Measurements from ENCODE around the gene CEACAM16. TPM values are rescaled to one million over a fixed set of nuclear protein-coding genes. Genes with fewer than 3 reads are reported as not detected.

Gene CEACAM16
- total RNA-seq, 2 experiments from 2014 or later, result not detected

GRCh38 chr19:44653977-44654774, 44.8 kb upstream of the CEACAM16 start:
- Histone ChIP-seq H3K36me3 (ENCODE audit: insufficient read depth, low read length) (no peaks in the 10 kb centered on the region), H3K9me3 (ENCODE audit: low read length) (no peaks in the 10 kb centered on the region), H3K27ac (ENCODE audit: low read depth, low read length, poor library complexity, severe bottlenecking) (no peak overlapping the region), H3K4me2 (ENCODE audit: low read length) (peak overlapping the region; percentile 28), H2AFZ (ENCODE audit: low read length) (no peak overlapping the region), H3K4me1 (ENCODE audit: insufficient read depth, low read length, poor library complexity, severe bottlenecking) (peaks cover 6% of the 10 kb centered on the region), H3K4me3 (ENCODE audit: low read depth, low read length, poor library complexity, severe bottlenecking) (no peak overlapping the region), H3K9me2 (ENCODE audit: insufficient read depth, low read length) (no peaks in the 10 kb centered on the region), H4K20me1 (ENCODE audit: insufficient read depth, low read length) (no peaks in the 10 kb centered on the region), H3K79me2 (ENCODE audit: insufficient read depth, low read depth, low read length) (no peaks in the 10 kb centered on the region)
- POLR2A ChIA-PET, result interaction anchor here (0.6 kb wide), 1 partner anchor 175 kb away, joined by 3 read pairs; no protein-coding TSS in a partner anchor
- TF ChIP-seq CTCF (conservative IDR thresholded peaks at IDR 0.05; ENCODE audit: low read length), result peak; percentile 86
- TF ChIP-seq EZH2phosphoT487 (IDR thresholded peaks at IDR 0.05; ENCODE audit: borderline replicate concordance, low read depth, low read length), result no peak
- BruUV-seq (replicated peaks), result no TSS peak
- peak; percentile 88 for DNase-seq (ENCODE audit: low spot score)
- CTCF ChIA-PET (ENCODE audit: unreplicated experiment), result interaction anchor here (1.0 to 1.1 kb wide), 2 partner anchors 9 to 192 kb away, joined by 3 read pairs; partner anchors contain the start of gene NECTIN2
- intact Hi-C loops (cut with micrococcal nuclease; ENCODE audit: unreplicated experiment), result no loop called here

GRCh38 chr19:44657211-44657921, 41.6 kb upstream of the CEACAM16 start:
- intact Hi-C loops (cut with micrococcal nuclease; ENCODE audit: unreplicated experiment), result loop anchor here (1.0 kb wide), 1 partner anchor 86 kb away; no protein-coding TSS in a partner anchor
- ChIA-PET CTCF (ENCODE audit: unreplicated experiment) (interaction anchor here (0.5 kb wide), 1 partner anchor 133 kb away, joined by 3 read pairs; no protein-coding TSS in a partner anchor), POLR2A (no interaction called here)
- TF ChIP-seq CTCF (conservative IDR thresholded peaks at IDR 0.05; ENCODE audit: low read length) (peak; percentile 91), EZH2phosphoT487 (IDR thresholded peaks at IDR 0.05; ENCODE audit: borderline replicate concordance, low read depth, low read length) (no peak)
- Histone ChIP-seq H3K4me1 (ENCODE audit: insufficient read depth, low read length, poor library complexity, severe bottlenecking) (peaks cover 6% of the 10 kb centered on the region), H2AFZ (ENCODE audit: low read length) (no peak overlapping the region), H3K27ac (ENCODE audit: low read depth, low read length, poor library complexity, severe bottlenecking) (no peak overlapping the region), H3K4me2 (ENCODE audit: low read length) (no peak overlapping the region), H3K9me2 (ENCODE audit: insufficient read depth, low read length) (no peaks in the 10 kb centered on the region), H3K79me2 (ENCODE audit: insufficient read depth, low read depth, low read length) (no peaks in the 10 kb centered on the region), H4K20me1 (ENCODE audit: insufficient read depth, low read length) (no peaks in the 10 kb centered on the region), H3K4me3 (ENCODE audit: low read depth, low read length, poor library complexity, severe bottlenecking) (no peak overlapping the region), H3K36me3 (ENCODE audit: insufficient read depth, low read length) (no peaks in the 10 kb centered on the region), H3K9me3 (ENCODE audit: low read length) (no peaks in the 10 kb centered on the region)
- BruUV-seq (replicated peaks), result no TSS peak
- DNase-seq (ENCODE audit: low spot score), result peak; percentile 68

All from OCI-LY7 (cell line).